ENCODE data around the gene FN3KRP. TPM values are rescaled to one million over a fixed set of nuclear protein-coding genes. Genes with fewer than 3 reads are reported as not detected.
A peak's percentile ranks its signal among the peaks of the same experiment; 100 is the strongest.

Gene FN3KRP
- total and polyA plus RNA-seq, 4 donors: 10.1 to 15.5 (median 11.0) TPM

DNA sequence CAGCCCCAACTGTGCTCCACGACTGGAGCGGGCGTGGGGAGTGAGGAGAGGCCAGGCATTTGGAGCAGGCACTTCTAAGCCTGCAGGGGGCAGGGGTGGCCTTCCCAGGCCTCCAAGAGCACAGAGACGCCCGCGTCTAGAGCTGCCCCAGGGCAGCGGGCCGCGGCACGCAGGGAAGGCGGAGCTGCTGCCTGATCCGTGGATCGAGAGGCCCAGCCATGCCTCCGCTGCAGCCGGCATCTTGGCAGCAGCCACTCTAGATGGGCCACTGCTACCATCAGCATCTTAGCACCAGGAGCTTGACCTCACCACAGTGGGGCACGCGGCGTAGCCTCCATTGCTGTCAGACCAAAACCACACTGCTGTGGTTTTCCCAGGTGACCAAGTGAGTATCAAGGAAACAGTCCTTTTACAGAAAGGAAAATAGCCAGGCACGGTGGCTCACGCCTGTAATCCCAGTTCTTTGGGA is 47.8 kb upstream of the FN3KRP start:
- TF ChIP-seq HNF4A (conservative IDR thresholded peaks at IDR 0.05) (no peak), RAD21 (IDR thresholded peaks at IDR 0.05) (peak; percentile 91 to 97), RXRA (IDR thresholded peaks at IDR 0.05) (peak in 1 of 2 donors; percentile 32), ATF3 (IDR thresholded peaks at IDR 0.05) (no peak)
- TF ChIP-seq, protein P1, sequence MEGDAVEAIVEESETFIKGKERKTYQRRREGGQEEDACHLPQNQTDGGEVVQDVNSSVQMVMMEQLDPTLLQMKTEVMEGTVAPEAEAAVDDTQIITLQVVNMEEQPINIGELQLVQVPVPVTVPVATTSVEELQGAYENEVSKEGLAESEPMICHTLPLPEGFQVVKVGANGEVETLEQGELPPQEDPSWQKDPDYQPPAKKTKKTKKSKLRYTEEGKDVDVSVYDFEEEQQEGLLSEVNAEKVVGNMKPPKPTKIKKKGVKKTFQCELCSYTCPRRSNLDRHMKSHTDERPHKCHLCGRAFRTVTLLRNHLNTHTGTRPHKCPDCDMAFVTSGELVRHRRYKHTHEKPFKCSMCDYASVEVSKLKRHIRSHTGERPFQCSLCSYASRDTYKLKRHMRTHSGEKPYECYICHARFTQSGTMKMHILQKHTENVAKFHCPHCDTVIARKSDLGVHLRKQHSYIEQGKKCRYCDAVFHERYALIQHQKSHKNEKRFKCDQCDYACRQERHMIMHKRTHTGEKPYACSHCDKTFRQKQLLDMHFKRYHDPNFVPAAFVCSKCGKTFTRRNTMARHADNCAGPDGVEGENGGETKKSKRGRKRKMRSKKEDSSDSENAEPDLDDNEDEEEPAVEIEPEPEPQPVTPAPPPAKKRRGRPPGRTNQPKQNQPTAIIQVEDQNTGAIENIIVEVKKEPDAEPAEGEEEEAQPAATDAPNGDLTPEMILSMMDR (IDR thresholded peaks at IDR 0.05; ENCODE audit: low read depth, low read length, missing input control): peak; percentile 77
- TF ChIP-seq, protein P2, sequence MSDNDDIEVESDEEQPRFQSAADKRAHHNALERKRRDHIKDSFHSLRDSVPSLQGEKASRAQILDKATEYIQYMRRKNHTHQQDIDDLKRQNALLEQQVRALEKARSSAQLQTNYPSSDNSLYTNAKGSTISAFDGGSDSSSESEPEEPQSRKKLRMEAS (IDR thresholded peaks at IDR 0.05): no peak
- Histone ChIP-seq H3K36me3 (ENCODE audit: control insufficient read depth in 4 of 4, insufficient read depth in 3 of 4, low read depth in 1 of 4, low read length in 3 of 4) (no peaks in the 10 kb centered on the region), H3K9ac (ENCODE audit: low read depth in 1 of 2, low read length in 2 of 2) (no peak overlapping the region), H3K4me3 (ENCODE audit: low read depth in 1 of 3, low read length in 3 of 3) (no peak overlapping the region), H3K27ac (ENCODE audit: low read depth in 1 of 2, low read length in 2 of 2) (peak overlapping the region in 1 of 2 donors; percentile 3), H3K27me3 (ENCODE audit: control insufficient read depth in 4 of 4, insufficient read depth in 4 of 4, low read length in 3 of 4) (no peaks in the 10 kb centered on the region), H3K4me1 (ENCODE audit: control insufficient read depth in 4 of 4, insufficient read depth in 4 of 4, low read length in 3 of 4) (peaks cover 3 to 7% (median 3%) of the 10 kb centered on the region in 4 donors), H3K9me3 (ENCODE audit: control insufficient read depth in 4 of 4, low read length in 3 of 4) (no peaks in the 10 kb centered on the region)
- DNase-seq (ENCODE audit: low spot score): peak; percentile 50
- WGBS: 29% methylated on average over 20 of the region's 20 CpGs

DNA sequence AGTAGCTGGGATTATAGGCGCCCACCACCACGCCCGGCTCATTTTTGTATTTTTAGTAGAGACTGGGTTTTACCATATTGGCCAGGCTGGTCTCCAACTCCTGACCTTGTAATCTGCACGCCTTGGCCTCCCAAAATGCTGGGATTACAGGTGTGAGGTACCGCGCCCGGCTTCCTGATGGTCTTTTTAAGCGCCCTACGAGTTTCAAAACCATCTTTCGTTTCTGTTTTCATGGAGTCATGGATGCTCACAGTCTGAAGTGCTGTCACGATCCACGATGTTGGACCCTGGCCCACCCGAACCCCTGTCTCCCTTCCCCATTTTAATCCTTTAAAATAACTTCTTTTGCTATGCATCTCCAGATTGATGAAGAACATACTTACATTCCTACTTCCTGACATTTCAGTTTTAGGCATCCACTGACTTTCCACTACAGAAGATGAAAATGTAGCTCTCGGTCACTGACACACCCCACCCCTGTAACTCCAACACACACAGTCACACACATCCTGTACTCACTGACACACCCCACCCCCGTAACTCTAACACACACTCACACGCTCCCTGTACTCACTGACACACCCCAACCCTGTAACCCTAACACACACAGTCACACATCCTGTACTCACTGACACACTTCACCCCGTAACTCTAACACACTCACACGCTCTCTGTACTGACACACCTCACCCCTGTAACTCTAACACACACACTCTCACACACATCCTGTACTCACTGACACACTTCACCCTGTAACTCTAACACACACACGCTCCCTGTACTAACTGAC is 45.6 kb upstream of the FN3KRP start:
- Histone ChIP-seq H3K27me3 (ENCODE audit: control insufficient read depth in 4 of 4, insufficient read depth in 4 of 4, low read length in 3 of 4) (no peaks in the 10 kb centered on the region), H3K9ac (ENCODE audit: low read depth in 1 of 2, low read length in 2 of 2) (no peak overlapping the region), H3K27ac (ENCODE audit: low read depth in 1 of 2, low read length in 2 of 2) (no peak overlapping the region), H3K36me3 (ENCODE audit: control insufficient read depth in 4 of 4, insufficient read depth in 3 of 4, low read depth in 1 of 4, low read length in 3 of 4) (no peaks in the 10 kb centered on the region), H3K4me1 (ENCODE audit: control insufficient read depth in 4 of 4, insufficient read depth in 4 of 4, low read length in 3 of 4) (peaks cover 11 to 18% (median 15%) of the 10 kb centered on the region in 4 donors), H3K4me3 (ENCODE audit: low read depth in 1 of 3, low read length in 3 of 3) (no peak overlapping the region), H3K9me3 (ENCODE audit: control insufficient read depth in 4 of 4, low read length in 3 of 4) (no peaks in the 10 kb centered on the region)
- TF ChIP-seq HNF4G (IDR thresholded peaks at IDR 0.05): no peak
- TF ChIP-seq, protein P2 (IDR thresholded peaks at IDR 0.05): no peak
- TF ChIP-seq HNF4A (conservative IDR thresholded peaks at IDR 0.05): no peak
- no peak for TF ChIP-seq JUND (IDR thresholded peaks at IDR 0.05)
- no peak for TF ChIP-seq RAD21 (IDR thresholded peaks at IDR 0.05)
- no peak for TF ChIP-seq SP1 (IDR thresholded peaks at IDR 0.05)
- no peak for TF ChIP-seq FOXA2 (IDR thresholded peaks at IDR 0.05)
- TF ChIP-seq GABPA (IDR thresholded peaks at IDR 0.05 in 1 of 2, conservative IDR thresholded peaks at IDR 0.05 in 1 of 2): no peak
- TF ChIP-seq, protein P3, sequence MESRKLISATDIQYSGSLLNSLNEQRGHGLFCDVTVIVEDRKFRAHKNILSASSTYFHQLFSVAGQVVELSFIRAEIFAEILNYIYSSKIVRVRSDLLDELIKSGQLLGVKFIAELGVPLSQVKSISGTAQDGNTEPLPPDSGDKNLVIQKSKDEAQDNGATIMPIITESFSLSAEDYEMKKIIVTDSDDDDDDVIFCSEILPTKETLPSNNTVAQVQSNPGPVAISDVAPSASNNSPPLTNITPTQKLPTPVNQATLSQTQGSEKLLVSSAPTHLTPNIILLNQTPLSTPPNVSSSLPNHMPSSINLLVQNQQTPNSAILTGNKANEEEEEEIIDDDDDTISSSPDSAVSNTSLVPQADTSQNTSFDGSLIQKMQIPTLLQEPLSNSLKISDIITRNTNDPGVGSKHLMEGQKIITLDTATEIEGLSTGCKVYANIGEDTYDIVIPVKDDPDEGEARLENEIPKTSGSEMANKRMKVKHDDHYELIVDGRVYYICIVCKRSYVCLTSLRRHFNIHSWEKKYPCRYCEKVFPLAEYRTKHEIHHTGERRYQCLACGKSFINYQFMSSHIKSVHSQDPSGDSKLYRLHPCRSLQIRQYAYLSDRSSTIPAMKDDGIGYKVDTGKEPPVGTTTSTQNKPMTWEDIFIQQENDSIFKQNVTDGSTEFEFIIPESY (IDR thresholded peaks at IDR 0.05): no peak
- no peak for TF ChIP-seq ATF3 (IDR thresholded peaks at IDR 0.05)
- TF ChIP-seq FOXA1 (IDR thresholded peaks at IDR 0.05): no peak
- no peak for TF ChIP-seq YY1 (IDR thresholded peaks at IDR 0.05)
- no peak for TF ChIP-seq RXRA (IDR thresholded peaks at IDR 0.05)
- no peak for TF ChIP-seq REST (IDR thresholded peaks at IDR 0.05)
- TF ChIP-seq, protein P1 (IDR thresholded peaks at IDR 0.05; ENCODE audit: low read depth, low read length, missing input control): no peak
- no peak for TF ChIP-seq TAF1 (conservative IDR thresholded peaks at IDR 0.05)
- DNase-seq (ENCODE audit: low spot score): no peak
- 91% methylated on average over 19 of the region's 19 CpGs for WGBS

Data from liver (tissue), 9 donors.